IMR-90 (cell line): Measurements from ENCODE around the gene OTUD7B. TPM values are rescaled to one million over a fixed set of nuclear protein-coding genes. Genes with fewer than 3 reads are reported as not detected.

Experiments
- ATAC-seq: fragments of 200-7000 bp; cut with Tn5 transposase; 2 replicates; pipeline ENCODE4 v1.9.1; 2020; ENCODE audit warnings: low read depth, mild to moderate bottlenecking, moderate library complexity
- BruUV-seq: library from RNA; stranded (reverse); fragments of 400-500 nt; replicated peaks from 2 replicates; lab custom pipeline; 2021; lab: Mats Ljungman, UMichigan
- CTCF ChIA-PET: fragments of 300-600 bp; formaldehyde crosslinking; extraction: SDS; loops from one replicate; lab custom pipeline; 2021; ENCODE audit warnings: antibody characterized with exemption; lab: Yijun Ruan, JAX
- POLR2A ChIA-PET: fragments of 300-600 bp; sonication (Branson Sonifier 250); formaldehyde crosslinking; loops from one replicate; lab custom pipeline; 2022; ENCODE audit warnings: antibody characterized with exemption; ENCODE audit not compliant: unreplicated experiment; lab: Charles Lee
- DNase-seq: peaks from one replicate; pipeline ENCODE4 v3.0.0; 2013
- H2AFZ ChIP-seq: replicated peaks from 2 replicates; pipeline ENCODE3; 2013; ENCODE audit warnings: low read length, mild to moderate bottlenecking; ENCODE audit not compliant: poor library complexity
- H2AK5ac ChIP-seq: 2 replicates; pipeline ENCODE4 v1.6.1; 2013; ENCODE audit warnings: low read depth, low read length, inconsistent platforms
- H2AK9ac ChIP-seq: replicated peaks from 2 replicates; pipeline ENCODE3; 2013; ENCODE audit warnings: mild to moderate bottlenecking, low read depth, low read length, moderate library complexity; ENCODE audit not compliant: poor library complexity
- H2BK120ac ChIP-seq: 2 replicates; pipeline ENCODE4 v1.6.1; 2013; ENCODE audit warnings: low read depth, low read length, inconsistent platforms
- H2BK15ac ChIP-seq: 3 replicates; pipeline ENCODE4 v1.6.1; 2013; ENCODE audit warnings: low read depth, low read length, inconsistent platforms
- H2BK20ac ChIP-seq: 2 replicates; pipeline ENCODE4 v1.6.1; 2013; ENCODE audit warnings: low read depth, mild to moderate bottlenecking, inconsistent platforms, low read length, moderate library complexity
- H2BK5ac ChIP-seq: 2 replicates; pipeline ENCODE4 v1.6.1; 2013; ENCODE audit warnings: mild to moderate bottlenecking, low read depth, low read length, inconsistent platforms; ENCODE audit not compliant: poor library complexity, severe bottlenecking
- H3K14ac ChIP-seq: replicated peaks from 2 replicates; pipeline ENCODE4 v1.6.1; 2013; ENCODE audit warnings: low read depth, low read length, inconsistent platforms
- H3K18ac ChIP-seq: 2 replicates; pipeline ENCODE4 v1.6.1; 2013; ENCODE audit warnings: low read depth, low read length, control low read depth
- H3K23ac ChIP-seq: 2 replicates; pipeline ENCODE4 v1.6.1; 2013; ENCODE audit warnings: low read depth, low read length, inconsistent platforms
- H3K27ac ChIP-seq: 2 replicates; pipeline ENCODE4 v1.5.1; 2013; ENCODE audit warnings: mild to moderate bottlenecking, control low read depth, low read length; ENCODE audit not compliant: insufficient read depth
- H3K27me3 ChIP-seq: 2 replicates; pipeline ENCODE4 v1.6.1; 2013; ENCODE audit warnings: low read length; ENCODE audit not compliant: control insufficient read depth, insufficient read depth
- H3K36me3 ChIP-seq: 2 replicates; pipeline ENCODE4 v1.6.1; 2013; ENCODE audit warnings: low read length, mixed read lengths; ENCODE audit not compliant: control insufficient read depth, insufficient read depth
- H3K4ac ChIP-seq: 2 replicates; pipeline ENCODE4 v1.6.1; 2013; ENCODE audit warnings: low read depth, low read length, inconsistent platforms
- H3K4me1 ChIP-seq: 2 replicates; pipeline ENCODE4 v1.6.1; 2013; ENCODE audit warnings: low read length, mixed read lengths; ENCODE audit not compliant: control insufficient read depth, insufficient read depth
- H3K4me2 ChIP-seq: 2 replicates; pipeline ENCODE4 v1.6.1; 2013; ENCODE audit warnings: low read depth, mild to moderate bottlenecking, control low read depth, low read length, moderate library complexity
- H3K4me3 ChIP-seq: 2 replicates; pipeline ENCODE4 v1.5.1; 2013; ENCODE audit warnings: low read depth, mild to moderate bottlenecking, control low read depth, low read length, moderate library complexity; ENCODE audit not compliant: insufficient read depth
- H3K56ac ChIP-seq: 2 replicates; pipeline ENCODE4 v1.6.1; 2013; ENCODE audit warnings: low read length, inconsistent platforms; ENCODE audit not compliant: insufficient read depth; ENCODE audit errors: extremely low read depth
- H3K79me1 ChIP-seq, 2 experiments: 2 replicates each; pipeline ENCODE4 v1.6.1; 2013; ENCODE audit warnings: low read length in 2 of 2, inconsistent platforms in 1 of 2, low read depth in 1 of 2
- H3K9ac ChIP-seq: 2 replicates; pipeline ENCODE4 v1.6.1; 2013; ENCODE audit warnings: low read depth, low read length, control low read depth
- H3K9me1 ChIP-seq: 2 replicates; pipeline ENCODE4 v1.6.1; 2013; ENCODE audit warnings: low read length, inconsistent platforms; ENCODE audit not compliant: insufficient read depth
- H3K9me3 ChIP-seq: 2 replicates; pipeline ENCODE4 v1.6.1; 2013; ENCODE audit warnings: low read length; ENCODE audit not compliant: control insufficient read depth, insufficient read depth
- H4K20me1 ChIP-seq: 2 replicates; pipeline ENCODE4 v1.6.1; 2013; ENCODE audit warnings: low read length, inconsistent platforms; ENCODE audit not compliant: insufficient read depth
- H4K5ac ChIP-seq: 2 replicates; pipeline ENCODE4 v1.6.1; 2013; ENCODE audit warnings: mild to moderate bottlenecking, low read depth, low read length, control low read depth
- H4K8ac ChIP-seq, 2 experiments: 2 replicates each; pipeline ENCODE4 v1.6.1; 2013; ENCODE audit warnings: low read depth in 2 of 2, low read length in 2 of 2, control low read depth in 1 of 2, inconsistent platforms in 1 of 2
- H4K91ac ChIP-seq: 2 replicates; pipeline ENCODE4 v1.6.1; 2013; ENCODE audit warnings: low read depth, low read length, inconsistent platforms; ENCODE audit not compliant: insufficient read depth
- BHLHE40 ChIP-seq: fragments of 150-350 bp; IDR thresholded peaks from 2 replicates; pipeline ENCODE4 v1.6.1; 2016; ENCODE audit warnings: mild to moderate bottlenecking, low read depth, low read length
- CEBPB ChIP-seq: IDR thresholded peaks from 2 replicates; pipeline ENCODE4 v1.6.1; 2012; ENCODE audit warnings: low read depth, low read length, improper control_type of control experiment
- CHD1 ChIP-seq: IDR thresholded peaks from 2 replicates; pipeline ENCODE4 v1.6.1; 2012; ENCODE audit warnings: low read depth, low read length, improper control_type of control experiment
- CTCF ChIP-seq: conservative IDR thresholded peaks from 2 replicates; pipeline ENCODE4 v1.5.1; 2012; ENCODE audit warnings: mild to moderate bottlenecking, low read depth, low read length, improper control_type of control experiment
- FOS ChIP-seq: fragments of 150-350 bp; IDR thresholded peaks from 2 replicates; pipeline ENCODE4 v1.6.1; 2016; ENCODE audit warnings: low read depth, low read length
- MAFK ChIP-seq: IDR thresholded peaks from 2 replicates; pipeline ENCODE4 v1.6.1; 2012; ENCODE audit warnings: low read depth, low read length, improper control_type of control experiment
- MAZ ChIP-seq: IDR thresholded peaks from 2 replicates; pipeline ENCODE4 v1.6.1; 2012; ENCODE audit warnings: low read depth, mild to moderate bottlenecking, low read length, improper control_type of control experiment, moderate library complexity, borderline replicate concordance
- MXI1 ChIP-seq: IDR thresholded peaks from 2 replicates; pipeline ENCODE4 v1.6.1; 2012; ENCODE audit warnings: low read depth, mild to moderate bottlenecking, low read length, moderate library complexity, borderline replicate concordance
- NFE2L2 ChIP-seq: fragments of 150-350 bp; IDR thresholded peaks from 2 replicates; pipeline ENCODE4 v1.6.1; 2016; ENCODE audit warnings: low read depth, mild to moderate bottlenecking, low read length
- POLR2A ChIP-seq: IDR thresholded peaks from 2 replicates; pipeline ENCODE4 v1.6.1; 2012; ENCODE audit warnings: mild to moderate bottlenecking, low read depth, low read length
- RAD21 ChIP-seq: IDR thresholded peaks from 2 replicates; pipeline ENCODE4 v1.6.1; 2012; ENCODE audit warnings: low read length, improper control_type of control experiment
- RCOR1 ChIP-seq: IDR thresholded peaks from 2 replicates; pipeline ENCODE4 v1.6.1; 2012; ENCODE audit warnings: mild to moderate bottlenecking, low read length, improper control_type of control experiment; ENCODE audit not compliant: insufficient replicate concordance
- RFX5 ChIP-seq: IDR thresholded peaks from 2 replicates; pipeline ENCODE4 v1.8.0; 2012; ENCODE audit warnings: low read depth, mild to moderate bottlenecking, low read length, moderate library complexity
- SMC3 ChIP-seq: fragments of 150-350 bp; IDR thresholded peaks from 2 replicates; pipeline ENCODE4 v1.6.1; 2016; ENCODE audit warnings: low read depth, mild to moderate bottlenecking, antibody characterized with exemption, low read length, moderate library complexity
- USF2 ChIP-seq: fragments of 150-350 bp; IDR thresholded peaks from 2 replicates; pipeline ENCODE4 v1.6.1; 2017; ENCODE audit warnings: mild to moderate bottlenecking, antibody characterized with exemption, low read length, low read depth
- WGBS, 2 experiments: methylation state at CpG; one replicate each; pipeline versions ENCODE4 v1.1.5 to v1.1.7; 2013; ENCODE audit warnings: missing lambda C conversion rate in 2 of 2; ENCODE audit not compliant: insufficient read length in 1 of 2; ENCODE audit errors: extremely low coverage in 2 of 2; 5-methylcytosine and 5-hydroxymethylcytosine counted together
- dilution Hi-C: fragments of 300-500 bp; cut with HindIII; formaldehyde crosslinking; loops from one replicate; pipeline ENCODE4 v1.14.3; 2018; ENCODE audit warnings: low sequenced_read_pairs; ENCODE audit not compliant: unreplicated experiment
- in situ Hi-C: fragments of 300-500 bp; cut with MboI; formaldehyde crosslinking; loops from 3 replicates; pipeline ENCODE4 v1.14.3; 2019; ENCODE audit warnings: low sequenced_read_pairs, inconsistent platforms, mixed read lengths
- intact Hi-C: fragments of 100-400 bp; cut with micrococcal nuclease; formaldehyde crosslinking; loops from 2 replicates; pipeline ENCODE4 v1.10.0; 2022
- polyA plus RNA-seq, 3 experiments: library from polyadenylated mRNA; depleted of rRNA; stranded (reverse); fragments of >200 nt; gene quantifications; 2 replicates each; pipeline ENCODE4 v1.2.3, GENCODE V29; 2012; ENCODE audit warnings: low replicate concordance in 1 of 3
- total RNA-seq: library from RNA; depleted of rRNA; stranded (reverse); fragments of >200 nt; gene quantifications from 2 replicates; pipeline ENCODE4 v1.2.3, GENCODE V29; 2012

Gene OTUD7B
- total and polyA plus RNA-seq, 2 of the 4 experiments (the other 2 are of a cell fraction), result 7.5 to 18.6 TPM

- Histone ChIP-seq H3K9ac (no peak overlapping the region), H3K23ac (peak overlapping the region; percentile 39; the same call in 1 of the 2 replicates), H3K4me3 (no peak overlapping the region), H4K91ac (peak overlapping the region; percentile 53; the same call in 1 of the 2 replicates), H3K9me3 (no peaks in the 10 kb centered on the region), H3K4me1 (peaks cover 6% of the 10 kb centered on the region), H4K8ac (peak overlapping the region in 1 of 2 experiments; percentile 34; a peak in 1 of 4 replicates), H3K14ac (peak overlapping the region; percentile 44; the same call in 1 of the 2 replicates), H4K5ac (no peak overlapping the region), H3K18ac (no peak overlapping the region), H3K56ac (no peak overlapping the region), H3K36me3 (no peaks in the 10 kb centered on the region), H3K79me1 (peaks cover 34 to 70% of the 10 kb centered on the region in 2 experiments), H3K27me3 (no peaks in the 10 kb centered on the region), H2AK5ac (peak overlapping the region; percentile 61; the same call in 1 of the 2 replicates), H2AFZ (no peak overlapping the region), H3K9me1 (peaks cover 27% of the 10 kb centered on the region), H2BK20ac (peak overlapping the region; percentile 76), H2BK5ac (peak overlapping the region; percentile 62), H3K27ac (no peak overlapping the region), H3K4me2 (0 out of 2 replicates have a peak overlapping the region, but pooled peaks have one; percentile 8), H2BK15ac (peak overlapping the region; percentile 15; the same call in 1 of the 3 replicates), H4K20me1 (peaks cover 39% of the 10 kb centered on the region), H2BK120ac (peak overlapping the region; percentile 64; the same call in 1 of the 2 replicates), H3K4ac (peak overlapping the region; percentile 67), H2AK9ac (no peak overlapping the region)
- WGBS, 2 experiments, result no CpG with 5 or more reads among the region's 1 CpG
- in situ Hi-C loops (no loop called here), dilution Hi-C loops (no loop called here), intact Hi-C loops (no loop called here)
- POLR2A ChIA-PET, result no interaction called here
- BruUV-seq, result no TSS peak
- no peak for DNase-seq
- no peak for ATAC-seq
- CTCF ChIA-PET, result no interaction called here
- no peak for TF ChIP-seq CTCF
- no peak for TF ChIP-seq NFE2L2
- TF ChIP-seq POLR2A, result no peak
- no peak for TF ChIP-seq SMC3
- no peak for TF ChIP-seq RCOR1
- no peak for TF ChIP-seq CHD1
- no peak for TF ChIP-seq BHLHE40
- TF ChIP-seq CEBPB, result no peak
- no peak for TF ChIP-seq USF2
- TF ChIP-seq RAD21, result no peak
- TF ChIP-seq MXI1, result no peak
- TF ChIP-seq FOS, result no peak
- TF ChIP-seq RFX5, result no peak
- TF ChIP-seq MAZ, result no peak
- TF ChIP-seq MAFK, result no peak
Measured at GRCh38 chr1:149987297-149987595, 23.3 kb downstream of the OTUD7B start.
